Retinal pigment epithelial cell (primary cell): Measurements from ENCODE around the gene COTL1.

Source experiments
- DNase-seq: peaks from one replicate; pipeline ENCODE4 v3.0.0-alpha.2; 2010; ENCODE audit warnings: low read depth
- H3K4me3 ChIP-seq: 2 replicates; pipeline ENCODE4 v1.5.1; 2011; ENCODE audit warnings: mild to moderate bottlenecking, low read length, control low read depth, moderate library complexity
- CTCF ChIP-seq: conservative IDR thresholded peaks from 2 replicates; pipeline ENCODE4 v1.5.1; 2011; ENCODE audit warnings: low read depth, low read length, control low read depth, inconsistent platforms

Gene COTL1

GRCh38 chr16:84613408-84614072 is 4.3 kb downstream of the COTL1 start:
- peak overlapping the region; percentile 1 for H3K4me3 ChIP-seq
- TF ChIP-seq CTCF = no peak
- DNase-seq = no peak

- H3K4me3 ChIP-seq = no peak overlapping the region
- no peak for DNase-seq
- no peak for TF ChIP-seq CTCF
These were observed 5.2 kb downstream of the COTL1 start for GRCh38 chr16:84612686-84613085.

GRCh38 chr16:84611041-84611440 is 6.8 kb downstream of the COTL1 start:
- no peak for DNase-seq
- no peak overlapping the region for H3K4me3 ChIP-seq
- TF ChIP-seq CTCF = no peak

GRCh38 chr16:84610376-84610775 is 7.5 kb downstream of the COTL1 start:
- no peak overlapping the region for H3K4me3 ChIP-seq
- DNase-seq = no peak
- TF ChIP-seq CTCF = no peak

GRCh38 chr16:84609563-84610177 is 8.2 kb downstream of the COTL1 start:
- TF ChIP-seq CTCF = no peak
- DNase-seq = no peak
- H3K4me3 ChIP-seq = no peak overlapping the region

- TF ChIP-seq CTCF = no peak
- H3K4me3 ChIP-seq = no peak overlapping the region
- no peak for DNase-seq
These were observed 9.6 kb downstream of the COTL1 start for GRCh38 chr16:84608282-84608681.

GRCh38 chr16:84607694-84608093 is 10.2 kb downstream of the COTL1 start:
- no peak for DNase-seq
- no peak for TF ChIP-seq CTCF
- H3K4me3 ChIP-seq = no peak overlapping the region
